ENCODE results near the gene ACBD3. TPM values are rescaled to one million over a fixed set of nuclear protein-coding genes. Genes with fewer than 3 reads are reported as not detected.

The ACBD3 gene
- total and polyA plus RNA-seq, 2 of the 8 experiments (the other 6 are each of a cell fraction or from before 2014, with no cell fraction given) = 8.4 to 29.4 TPM

DNA sequence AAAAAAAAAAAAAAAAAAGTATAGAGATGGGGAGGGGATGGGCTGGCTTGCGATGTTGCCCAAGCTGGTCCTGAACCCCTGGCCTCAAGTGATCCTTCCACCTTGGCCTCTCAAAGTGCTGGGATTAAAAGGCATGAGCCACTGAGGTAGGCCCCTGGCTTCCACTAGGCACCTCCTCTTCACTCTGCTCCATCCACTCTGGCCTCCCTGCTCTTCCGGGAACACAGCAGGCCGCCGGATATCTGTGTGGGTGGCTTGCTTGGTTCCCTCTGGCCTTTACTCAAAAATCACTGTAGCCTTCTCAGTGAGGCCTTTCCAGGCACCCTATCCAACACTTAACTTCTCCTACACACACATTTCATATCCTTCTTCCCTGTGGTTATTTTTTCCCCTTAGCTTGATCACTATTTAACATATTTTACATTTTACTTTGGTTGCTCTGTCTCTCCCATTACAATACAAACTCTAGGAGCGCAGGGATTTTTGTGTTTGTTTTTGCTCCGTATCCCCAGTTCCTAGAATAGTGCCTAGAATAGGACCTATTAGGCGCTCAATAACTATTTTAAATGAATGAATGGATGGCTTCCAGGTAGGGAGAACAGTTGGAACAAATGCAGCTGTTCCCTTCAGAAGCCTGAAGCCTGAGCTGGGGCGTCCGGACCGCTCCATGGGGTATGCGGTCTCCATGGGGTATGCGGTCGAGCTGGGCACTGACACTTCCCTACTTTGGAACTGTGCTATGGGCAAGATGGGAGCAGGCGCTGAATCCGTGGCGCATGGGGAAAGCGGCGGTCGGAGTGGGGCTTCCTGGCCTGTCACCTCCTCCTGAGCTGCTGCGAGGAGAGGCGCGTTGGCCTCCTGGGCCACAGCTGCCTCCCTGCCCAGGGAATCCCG lies 77.4 kb downstream of the ACBD3 start:
- peaks cover 15 to 38% (median 34%) of the 10 kb centered on the region in 4 experiments for H3K4me1 ChIP-seq (replicated peaks in 1 of 4; ENCODE audit: control insufficient read depth in 3 of 4, insufficient read depth in 4 of 4, low read length in 3 of 4)
- H2BK120ac ChIP-seq (replicated peaks; ENCODE audit: low read depth, low read length) = no peak overlapping the region
- no peak overlapping the region; the same call in 1 of the 2 replicates for H2BK12ac ChIP-seq (ENCODE audit: low read depth, low read length)
- no peak overlapping the region for H3K23ac ChIP-seq (ENCODE audit: insufficient read length)
- FAIRE-seq (no peak), DNase-seq (ENCODE audit: low read depth in 1 of 2, low spot score in 2 of 2) (no peak)
- H4K5ac ChIP-seq (ENCODE audit: insufficient read length, low read depth, low read length) = no peak overlapping the region
- no peak overlapping the region for H3K4ac ChIP-seq (replicated peaks; ENCODE audit: insufficient read length, low read depth, low read length)
- peak overlapping the region; percentile 79 to 84 for H3K4me2 ChIP-seq (ENCODE audit: insufficient read depth in 1 of 2, low read depth in 2 of 2, low read length in 2 of 2)
- H3K79me2 ChIP-seq (ENCODE audit: control insufficient read depth in 1 of 2, insufficient read depth in 2 of 2, low read length in 2 of 2) = no peaks in the 10 kb centered on the region
- no peak overlapping the region for H4K91ac ChIP-seq (replicated peaks; ENCODE audit: insufficient read length, low read length)
- peaks cover 14% of the 10 kb centered on the region; the same call in 1 of the 2 replicates for H3K23me2 ChIP-seq (ENCODE audit: low read depth, low read length)
- ChIA-PET CTCF (ENCODE audit: partially characterized antibody) (interaction anchor here (0.7 to 5.7 kb wide), 7 partner anchors 10 to 105 kb away, joined by 3 to 35 read pairs (median 5); no protein-coding TSS in a partner anchor), POLR2A (ENCODE audit: partially characterized antibody) (interaction anchor here (0.9 to 5.7 kb wide), 13 partner anchors 8 to 109 kb away, joined by 3 to 48 read pairs (median 5); partner anchors contain the start of gene H3-3A)
- H2BK20ac ChIP-seq (ENCODE audit: low read length) = no peak overlapping the region
- H3K27ac ChIP-seq (ENCODE audit: low read depth, low read length) = no peak overlapping the region; the same call in 1 of the 2 replicates
- no peaks in the 10 kb centered on the region for H3K9me3 ChIP-seq (ENCODE audit: insufficient read depth in 2 of 2, low read depth in 1 of 2, low read length in 1 of 2)
- no peak overlapping the region for H2BK5ac ChIP-seq (ENCODE audit: low read depth, low read length)
- no peak overlapping the region; the same call in 1 of the 2 replicates for H2BK15ac ChIP-seq (ENCODE audit: low read length)
- H4K8ac ChIP-seq (ENCODE audit: extremely low read depth, insufficient read depth, low read length) = peak overlapping the region; percentile 53; the same call in 1 of the 2 replicates
- H3K56ac ChIP-seq (replicated peaks; ENCODE audit: insufficient read length, low read depth, low read length) = no peak overlapping the region
- H3K14ac ChIP-seq (ENCODE audit: insufficient read length) = no peak overlapping the region
- H3K27me3 ChIP-seq (replicated peaks in 1 of 4; ENCODE audit: control insufficient read depth in 3 of 4, extremely low read depth in 1 of 4, insufficient read depth in 3 of 4, low read length in 3 of 4) = peaks cover 0 to 6% (median 3%) of the 10 kb centered on the region in 4 experiments; a peak in 5 of 7 replicates
- H3K4me3 ChIP-seq (ENCODE audit: extremely low read depth in 1 of 4, insufficient read depth in 2 of 4, low read depth in 3 of 4, low read length in 4 of 4) = peak overlapping the region; percentile 59 to 83 (median 60)
- H3K18ac ChIP-seq (ENCODE audit: extremely low read depth, low read length) = peak overlapping the region; percentile 87; the same call in 1 of the 2 replicates
- H2AK5ac ChIP-seq (ENCODE audit: low read depth, low read length) = peak overlapping the region; percentile 39; the same call in 1 of the 2 replicates
- H3K36me3 ChIP-seq (ENCODE audit: control insufficient read depth in 2 of 4, insufficient read depth in 4 of 4, low read length in 3 of 4) = no peaks in the 10 kb centered on the region
- H2AFZ ChIP-seq (ENCODE audit: low read length) = 0 out of 2 replicates have a peak overlapping the region, but pooled peaks have one; percentile 20
- no peaks in the 10 kb centered on the region; the same call in 1 of the 2 replicates for H3K79me1 ChIP-seq (ENCODE audit: low read depth, low read length)
- H3K9ac ChIP-seq (replicated peaks in 1 of 4; ENCODE audit: extremely low read depth in 1 of 4, low read depth in 3 of 4, low read length in 3 of 4) = peak overlapping the region in 1 of 4 experiments; percentile 42; a peak in 1 of 7 replicates
- 17% methylated on average over 23 of the region's 23 CpGs; no CpG with 5 or more reads in 1 of the 2 experiments for WGBS, 2 experiments (ENCODE audit: extremely low coverage in 1 of 2, insufficient coverage in 1 of 2, insufficient read length in 1 of 2, insufficient replicate concordance in 2 of 2, low coverage in 1 of 2, low lambda C conversion rate in 2 of 2, missing lambda C conversion rate in 1 of 2)
- H4K20me1 ChIP-seq (replicated peaks in 1 of 2; ENCODE audit: control insufficient read depth in 1 of 2, insufficient read depth in 2 of 2, low read length in 2 of 2) = no peaks in the 10 kb centered on the region
- TF ChIP-seq SP1 (IDR thresholded peaks at IDR 0.05; ENCODE audit: low read depth, low read length) = no peak
